Thoracic aorta (tissue), 2 donors: ENCODE measurements around the gene ZNF385A. TPM values are rescaled to one million over a fixed set of nuclear protein-coding genes. Genes with fewer than 3 reads are reported as not detected.

Source experiments
- ATAC-seq: fragments of 150-250 bp; one replicate; pipeline ENCODE4 v1.8.0; 2017; ENCODE audit warnings: low read depth; ENCODE audit not compliant: insufficient number of reproducible peaks, low FRiP score
- DNase-seq: peaks from one replicate; pipeline ENCODE4 v3.0.0-alpha.2; 2020; ENCODE audit warnings: low spot score
- H3K27ac ChIP-seq, 2 donors: fragments of 200-600 bp; sonication (generic); 1 replicate in 1 of 2; 2 replicates in 1 of 2; pipeline ENCODE4 v1.5.1; 2016; ENCODE audit warnings: mild to moderate bottlenecking in 2 of 2, moderate library complexity in 2 of 2
- H3K27me3 ChIP-seq: fragments of 200-600 bp; sonication (generic); replicated peaks from 2 replicates; pipeline ENCODE4 v1.6.0; 2016; ENCODE audit warnings: mild to moderate bottlenecking; ENCODE audit not compliant: insufficient read depth
- H3K36me3 ChIP-seq: fragments of 200-600 bp; sonication (generic); one replicate; pipeline ENCODE4 v1.5.1; 2016
- H3K4me1 ChIP-seq, 2 donors: fragments of 200-600 bp; sonication (generic); 1 replicate in 1 of 2; 2 replicates in 1 of 2; pipeline versions ENCODE4 v1.5.1 to v1.6.0; 2016; ENCODE audit warnings: low read depth in 2 of 2, mild to moderate bottlenecking in 1 of 2; ENCODE audit not compliant: control insufficient read depth in 1 of 2
- H3K4me3 ChIP-seq: fragments of 200-600 bp; sonication (generic); 2 replicates; pipeline ENCODE4 v1.5.1; 2016; ENCODE audit warnings: mild to moderate bottlenecking
- H3K9me3 ChIP-seq: fragments of 200-600 bp; sonication (generic); 2 replicates; pipeline ENCODE4 v1.5.1; 2016
- total RNA-seq, 2 donors: library from RNA; depleted of rRNA; stranded (reverse); fragments of >200 nt; gene quantifications; one replicate each; pipeline versions ENCODE4 v1.1.0 to v1.2.3, GENCODE V29; 2016
- TF ChIP-seq, protein P1 (sequence below): fragments of 200-600 bp; sonication (generic); IDR thresholded peaks from one replicate; pipeline ENCODE4 v1.5.1; 2019; ENCODE audit warnings: antibody characterized with exemption

The ZNF385A gene
- total RNA-seq, 2 donors from 2014 or later: 7.4 to 19.0 TPM

DNA sequence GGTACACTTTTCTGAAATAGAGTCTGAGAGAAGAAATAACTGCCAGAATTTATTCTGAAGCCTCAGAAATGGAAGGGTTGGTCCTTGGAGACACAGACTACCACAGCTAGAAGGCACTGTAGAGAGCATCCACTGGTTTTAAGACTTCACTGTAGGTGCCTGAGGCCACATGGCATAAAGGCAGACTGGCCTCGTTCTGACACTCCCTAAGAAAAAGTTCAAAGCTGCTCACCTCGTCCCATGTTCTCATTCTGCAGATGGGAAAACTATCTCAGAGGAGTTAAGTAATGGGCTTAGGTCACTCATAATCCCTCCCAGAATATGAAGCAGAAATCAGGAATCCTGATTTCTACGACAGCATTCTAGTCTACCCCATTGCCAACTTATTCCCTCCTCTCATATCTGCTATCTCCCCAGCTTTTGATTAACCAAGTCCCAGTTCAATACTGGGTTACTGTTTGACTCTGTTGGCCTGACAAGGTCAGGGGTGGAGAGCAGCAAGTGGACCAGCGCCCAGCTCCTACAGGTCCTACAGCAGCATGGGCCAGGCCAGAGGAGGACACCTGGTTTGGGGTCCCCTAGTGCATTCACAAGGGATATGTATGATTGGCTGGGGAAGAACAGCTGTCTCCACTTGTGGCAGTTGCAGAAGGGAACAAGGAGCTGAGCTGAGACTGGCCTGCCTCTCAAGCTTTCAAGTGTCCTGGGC lies 30.8 kb upstream of the ZNF385A start:
- TF ChIP-seq, protein P1, sequence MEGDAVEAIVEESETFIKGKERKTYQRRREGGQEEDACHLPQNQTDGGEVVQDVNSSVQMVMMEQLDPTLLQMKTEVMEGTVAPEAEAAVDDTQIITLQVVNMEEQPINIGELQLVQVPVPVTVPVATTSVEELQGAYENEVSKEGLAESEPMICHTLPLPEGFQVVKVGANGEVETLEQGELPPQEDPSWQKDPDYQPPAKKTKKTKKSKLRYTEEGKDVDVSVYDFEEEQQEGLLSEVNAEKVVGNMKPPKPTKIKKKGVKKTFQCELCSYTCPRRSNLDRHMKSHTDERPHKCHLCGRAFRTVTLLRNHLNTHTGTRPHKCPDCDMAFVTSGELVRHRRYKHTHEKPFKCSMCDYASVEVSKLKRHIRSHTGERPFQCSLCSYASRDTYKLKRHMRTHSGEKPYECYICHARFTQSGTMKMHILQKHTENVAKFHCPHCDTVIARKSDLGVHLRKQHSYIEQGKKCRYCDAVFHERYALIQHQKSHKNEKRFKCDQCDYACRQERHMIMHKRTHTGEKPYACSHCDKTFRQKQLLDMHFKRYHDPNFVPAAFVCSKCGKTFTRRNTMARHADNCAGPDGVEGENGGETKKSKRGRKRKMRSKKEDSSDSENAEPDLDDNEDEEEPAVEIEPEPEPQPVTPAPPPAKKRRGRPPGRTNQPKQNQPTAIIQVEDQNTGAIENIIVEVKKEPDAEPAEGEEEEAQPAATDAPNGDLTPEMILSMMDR: no peak
- H3K9me3 ChIP-seq: no peaks in the 10 kb centered on the region
- peaks cover 36% of the 10 kb centered on the region for H3K36me3 ChIP-seq
- peaks cover 56 to 74% of the 10 kb centered on the region in 2 donors for H3K4me1 ChIP-seq
- no peaks in the 10 kb centered on the region for H3K27me3 ChIP-seq
- ATAC-seq (no peak), DNase-seq (no peak)
- peak overlapping the region in 1 of 2 donors; percentile 97 for H3K27ac ChIP-seq
- peak overlapping the region; percentile 100 for H3K4me3 ChIP-seq

DNA sequence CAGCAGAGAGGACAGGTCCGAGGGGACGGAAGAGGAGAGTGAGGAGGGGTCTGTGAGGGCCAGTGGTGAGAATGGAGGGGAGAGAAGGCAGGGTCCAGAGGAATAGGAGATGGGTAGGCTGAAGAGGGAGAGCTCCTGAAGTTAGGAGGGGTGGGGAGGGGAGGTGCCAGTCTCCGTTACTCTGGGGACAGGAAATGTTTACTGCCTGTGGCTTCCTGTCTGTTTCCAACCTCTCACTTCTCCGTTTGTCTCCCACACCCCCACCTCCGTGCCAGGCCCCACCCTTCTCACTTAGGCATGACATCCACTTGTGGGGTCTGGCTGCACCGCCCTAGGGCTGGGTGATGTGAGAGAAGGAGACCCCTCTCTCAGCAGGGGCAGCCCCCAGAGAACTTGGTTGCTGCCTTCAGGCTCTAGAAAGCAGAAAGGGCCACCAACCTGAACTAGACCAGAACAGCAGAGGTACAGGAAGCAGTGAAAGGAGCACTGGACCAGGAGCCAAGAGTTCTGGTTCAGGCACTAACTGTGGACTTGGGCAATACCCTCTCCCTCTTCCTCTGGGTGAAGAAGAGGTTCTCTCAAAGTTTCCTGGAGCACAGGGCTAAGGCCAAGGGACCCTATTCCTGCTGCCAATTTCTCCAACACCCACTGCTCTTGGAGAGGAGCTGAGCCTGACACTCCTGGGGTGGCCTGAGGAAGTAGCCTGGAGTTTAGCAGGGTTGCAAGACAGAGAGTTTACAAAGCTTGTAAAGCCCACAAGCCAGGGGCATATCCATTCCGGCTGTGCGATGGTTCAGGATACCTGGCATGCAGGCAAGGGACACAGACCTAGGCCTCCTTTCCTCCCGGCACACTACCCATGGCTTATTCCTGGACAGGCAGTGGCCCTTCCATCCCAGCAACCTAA lies 29.0 kb upstream of the ZNF385A start:
- DNase-seq (no peak), ATAC-seq (no peak)
- TF ChIP-seq, protein P1: no peak
- Histone ChIP-seq H3K27me3 (no peaks in the 10 kb centered on the region), H3K27ac (peak overlapping the region; percentile 67 to 73), H3K4me1 (peaks cover 52 to 72% of the 10 kb centered on the region in 2 donors), H3K36me3 (peaks cover 54% of the 10 kb centered on the region), H3K9me3 (no peaks in the 10 kb centered on the region), H3K4me3 (peak overlapping the region; percentile 100)

DNA sequence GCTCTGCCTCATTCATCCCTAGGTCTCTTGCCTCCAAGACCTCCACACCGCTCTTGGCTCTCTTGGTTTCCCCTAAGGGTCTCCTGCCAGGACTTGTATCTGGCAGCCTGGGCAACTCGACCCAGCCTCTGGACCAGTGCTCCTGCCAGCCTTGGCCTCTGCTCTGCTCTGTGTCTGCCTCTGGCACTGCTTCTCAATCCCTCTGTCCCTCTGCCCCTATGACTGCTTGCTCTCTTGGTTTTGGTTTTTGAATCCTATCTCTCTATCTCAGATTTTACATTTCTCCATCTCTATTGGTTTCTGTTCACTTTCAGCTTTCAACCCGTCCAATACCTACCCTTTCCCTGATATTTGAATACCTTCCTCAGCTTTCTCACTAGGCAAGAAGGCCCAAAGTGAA lies 28.3 kb upstream of the ZNF385A start:
- peaks cover 62% of the 10 kb centered on the region for H3K36me3 ChIP-seq
- no peaks in the 10 kb centered on the region for H3K9me3 ChIP-seq
- peak overlapping the region; percentile 67 to 73 for H3K27ac ChIP-seq
- no peak for ATAC-seq
- no peak for DNase-seq
- TF ChIP-seq, protein P1: no peak
- H3K4me3 ChIP-seq: peak overlapping the region; percentile 100
- H3K27me3 ChIP-seq: no peaks in the 10 kb centered on the region
- peaks cover 52 to 72% of the 10 kb centered on the region in 2 donors for H3K4me1 ChIP-seq

DNA sequence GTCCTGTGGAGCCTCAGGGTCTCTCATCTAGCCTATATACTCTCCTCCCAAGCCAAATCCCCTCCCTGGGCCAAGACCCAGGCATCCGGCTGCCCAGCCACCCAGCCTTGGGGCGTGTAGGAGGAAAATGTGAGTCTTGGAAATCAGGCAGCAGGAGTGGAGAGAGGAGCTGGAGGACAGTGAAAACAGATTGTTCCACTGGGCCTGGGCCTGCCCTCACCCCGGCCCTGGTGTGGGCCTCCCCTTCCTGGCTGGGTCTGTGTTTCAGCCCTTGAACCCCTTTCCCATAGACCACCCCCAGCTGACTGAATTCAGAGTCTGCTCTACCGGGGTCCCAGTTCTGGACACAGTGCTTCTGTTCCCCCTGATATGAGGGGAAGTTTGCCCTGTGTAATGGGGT lies 27.8 kb upstream of the ZNF385A start:
- Histone ChIP-seq H3K4me3 (peak overlapping the region; percentile 100), H3K36me3 (peaks cover 66% of the 10 kb centered on the region), H3K9me3 (no peaks in the 10 kb centered on the region), H3K27ac (peak overlapping the region; percentile 29 to 73), H3K27me3 (no peaks in the 10 kb centered on the region), H3K4me1 (peaks cover 52 to 72% of the 10 kb centered on the region in 2 donors)
- no peak for ATAC-seq
- TF ChIP-seq, protein P1: no peak
- DNase-seq: no peak
